GM19468 (cell line): ENCODE data around the gene DDX54.
"Not testable (repeated sequence)": the region's sequence is repeated elsewhere in the genome, so short reads cannot be mapped to it uniquely, and the experiment has no call there.

Source experiments
- ATAC-seq: cut with Tn5 transposase; IDR thresholded peaks from one replicate; pipeline ENCODE4 v1.9.1; 2021; ENCODE audit warnings: mild to moderate bottlenecking, moderate library complexity, moderate number of reproducible peaks; ENCODE audit not compliant: unreplicated experiment; ENCODE audit errors: extremely low read depth

The DDX54 gene

DNA sequence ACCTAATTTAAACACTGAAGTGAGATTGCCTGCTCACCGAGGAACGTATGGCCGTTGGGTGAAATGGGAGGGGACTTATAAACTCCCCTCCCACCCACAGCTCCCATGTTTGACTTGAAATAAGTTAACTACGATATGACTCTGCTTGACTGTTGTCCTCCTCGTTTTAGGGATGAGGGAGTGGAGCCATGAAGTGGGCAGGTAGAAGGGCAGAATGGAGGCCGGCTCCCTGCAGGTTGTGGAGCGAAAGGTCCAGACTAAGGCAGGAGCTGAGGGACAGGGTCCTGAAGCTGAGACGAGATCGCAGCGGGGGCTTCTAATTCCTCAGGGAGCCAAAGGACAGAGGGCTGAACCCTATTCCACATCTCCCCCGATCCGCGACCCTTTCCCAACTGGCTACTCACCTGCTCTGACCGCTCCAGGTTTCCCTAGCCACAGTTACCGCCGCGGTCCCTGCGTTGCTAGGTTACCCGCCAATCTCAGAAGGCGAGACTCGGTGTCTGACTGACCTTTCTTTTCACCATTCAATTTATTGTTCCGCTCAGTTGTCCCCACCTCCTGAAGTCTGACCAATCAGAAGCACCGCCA, 35.4 kb upstream of the DDX54 start:
- ATAC-seq = peak; percentile 84

GRCh38 chr12:113216027-113216426, 30.7 kb upstream of the DDX54 start:
- ATAC-seq = no peak

- ATAC-seq = no peak
Measured at GRCh38 chr12:113214895-113215400, 29.7 kb upstream of the DDX54 start.

GRCh38 chr12:113211160-113211559, 25.9 kb upstream of the DDX54 start:
- no peak for ATAC-seq

- peak; percentile 89 for ATAC-seq
Measured at GRCh38 chr12:113208041-113208934, 23.0 kb upstream of the DDX54 start.

GRCh38 chr12:113207613-113208040, 22.3 kb upstream of the DDX54 start:
- ATAC-seq = no peak

DNA sequence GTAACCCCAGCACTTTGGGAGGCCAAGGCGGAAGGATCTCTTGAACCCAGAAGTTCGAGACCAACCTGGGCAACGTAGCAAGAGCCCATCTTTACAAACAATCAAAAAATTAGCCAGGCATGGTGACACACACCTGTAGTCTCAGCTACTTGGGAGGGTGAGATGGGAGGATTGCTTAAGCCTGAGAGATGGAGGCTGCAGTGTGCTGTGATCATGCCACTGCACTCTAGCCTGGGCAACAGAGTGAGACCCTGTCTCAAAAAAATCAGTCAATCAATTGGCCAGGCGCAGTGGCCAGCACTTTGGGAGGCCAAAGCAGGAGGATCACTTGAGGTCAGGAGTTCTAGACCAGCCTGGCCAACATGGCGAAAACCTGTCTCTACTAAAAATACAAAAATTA, 21.5 kb upstream of the DDX54 start:
- ATAC-seq = not testable (repeated sequence)

DNA sequence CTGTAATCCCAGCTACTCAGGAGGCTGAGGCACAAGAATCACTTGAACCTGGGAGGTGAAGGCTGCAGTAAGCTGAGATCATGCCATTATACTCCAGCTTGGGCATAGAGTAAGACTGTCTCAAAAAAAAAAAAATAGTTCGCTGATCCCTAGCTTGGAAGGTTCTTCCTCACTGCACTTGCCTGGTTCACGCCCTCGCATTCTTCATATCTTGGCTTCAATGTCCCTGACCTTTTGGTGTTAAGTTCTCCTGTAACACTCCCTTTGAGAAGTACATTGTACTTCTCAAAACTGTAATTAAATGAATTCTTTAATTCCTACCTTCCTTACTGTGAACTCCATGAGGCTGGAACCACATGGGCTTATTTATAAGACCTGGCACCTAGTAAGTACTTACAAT, 19.5 kb upstream of the DDX54 start:
- ATAC-seq = no peak

DNA sequence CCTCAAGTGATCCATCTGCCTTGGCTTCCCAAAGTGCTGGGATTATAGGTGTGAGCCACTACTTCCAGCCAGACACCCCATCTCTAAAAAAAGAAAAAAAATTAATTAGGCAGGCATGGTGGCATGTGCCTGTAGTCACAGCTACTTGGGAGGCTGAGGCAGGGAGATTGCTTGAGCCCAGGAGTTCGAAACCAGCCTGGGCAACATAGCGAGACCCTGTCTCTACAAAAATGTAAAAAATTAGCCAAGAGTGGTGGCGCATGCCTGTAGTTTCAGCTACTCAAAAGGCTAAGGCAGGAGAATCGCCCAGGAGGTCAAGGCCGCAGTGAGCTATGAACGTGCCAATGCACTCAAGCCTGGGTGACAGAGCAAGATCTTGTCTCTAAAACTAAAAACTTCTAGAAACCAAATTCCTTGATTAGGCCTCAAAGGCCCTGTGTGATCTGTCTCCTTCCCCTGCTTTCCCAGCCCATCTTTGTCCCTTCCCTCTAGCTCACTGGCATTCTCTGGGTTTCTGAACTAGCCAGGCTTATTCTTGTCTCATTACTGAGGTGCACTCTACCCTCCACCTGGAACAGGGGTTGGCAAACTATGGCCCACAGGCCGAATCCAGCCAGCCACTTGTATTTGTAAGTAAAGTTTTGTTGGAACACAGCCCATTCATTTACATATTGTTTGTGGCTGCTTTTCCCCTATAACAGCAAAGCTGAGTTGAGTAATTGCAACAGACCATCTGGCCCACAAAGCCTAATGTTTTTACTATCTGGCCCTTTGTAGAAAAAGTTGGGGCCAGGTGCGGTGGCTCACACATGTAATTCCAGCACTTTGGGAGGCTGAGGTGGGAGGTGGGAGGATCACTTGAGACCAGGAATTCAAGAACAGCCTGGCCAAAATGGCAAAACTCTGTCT, 18.8 kb upstream of the DDX54 start:
- no peak for ATAC-seq

- ATAC-seq = no peak
Measured at GRCh38 chr12:113202300-113203075, 17.2 kb upstream of the DDX54 start.

GRCh38 chr12:113201187-113202177, 16.2 kb upstream of the DDX54 start:
- ATAC-seq = no peak

- no peak for ATAC-seq
Measured at GRCh38 chr12:113200021-113200797, 14.9 kb upstream of the DDX54 start.

DNA sequence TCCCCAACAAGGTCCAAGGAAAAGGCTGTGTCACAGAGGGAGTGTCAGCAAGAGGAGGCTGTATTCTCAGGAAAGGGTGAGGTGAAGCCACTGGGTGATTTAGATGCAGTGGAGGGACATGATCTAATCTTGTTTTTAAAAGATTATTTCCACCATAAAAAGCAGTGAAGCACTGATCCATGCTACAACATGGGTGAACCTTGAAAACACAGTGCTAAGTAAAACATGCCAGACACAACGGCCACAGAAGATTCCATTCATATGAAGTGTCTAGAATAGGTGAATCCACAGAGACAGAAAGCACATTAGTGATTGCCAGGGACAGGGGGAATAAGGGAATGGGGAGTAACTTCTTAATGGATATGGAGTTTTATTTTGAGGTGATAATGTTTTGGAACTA, 13.0 kb upstream of the DDX54 start:
- no peak for ATAC-seq

DNA sequence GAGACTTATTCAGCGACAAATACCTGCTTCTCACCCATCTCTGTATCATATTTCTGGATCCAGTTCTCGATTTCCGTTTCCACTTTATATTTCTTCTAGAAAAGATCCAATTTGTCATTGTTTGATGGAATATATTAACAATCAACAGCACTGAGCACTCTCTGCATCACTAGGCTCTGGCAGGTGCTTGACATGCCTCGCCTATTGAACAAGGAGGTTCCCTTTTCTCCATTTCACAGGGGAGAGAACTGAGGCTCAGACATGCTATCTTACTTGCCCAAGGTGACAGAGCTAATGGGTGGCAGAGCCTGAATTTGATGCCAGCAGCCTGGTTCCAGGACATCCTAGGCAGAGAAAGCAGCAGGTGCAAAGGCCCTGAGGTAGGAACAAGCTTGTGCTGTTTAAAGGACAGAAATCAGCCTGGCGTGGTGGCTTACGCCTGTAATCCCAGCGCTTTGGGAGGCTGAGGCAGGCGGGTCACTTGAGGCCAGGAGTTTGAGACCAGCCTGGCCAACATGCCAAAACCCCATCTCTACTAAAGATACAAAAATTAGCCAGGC, 12.3 kb upstream of the DDX54 start:
- no peak for ATAC-seq

DNA sequence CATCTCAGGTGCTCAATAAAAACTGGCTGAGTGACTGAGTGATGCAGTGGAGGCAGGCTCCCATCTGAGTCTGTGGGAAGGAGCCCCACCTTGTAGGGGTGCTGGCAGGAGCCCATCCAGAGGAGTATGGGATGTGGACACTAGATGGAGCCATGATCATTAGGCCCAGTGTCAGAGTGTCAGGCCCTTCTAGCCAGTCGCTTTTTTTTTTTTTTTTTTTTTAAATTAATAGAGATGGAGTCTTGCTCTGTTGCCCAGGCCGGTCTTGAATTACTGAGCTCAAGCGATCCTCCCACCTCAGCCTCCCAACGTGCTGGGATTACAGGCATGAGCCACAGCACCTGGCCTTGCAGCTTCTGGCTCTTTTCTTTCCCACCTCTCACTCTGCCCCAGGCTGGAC, 11.7 kb upstream of the DDX54 start:
- ATAC-seq = peak; percentile 71

DNA sequence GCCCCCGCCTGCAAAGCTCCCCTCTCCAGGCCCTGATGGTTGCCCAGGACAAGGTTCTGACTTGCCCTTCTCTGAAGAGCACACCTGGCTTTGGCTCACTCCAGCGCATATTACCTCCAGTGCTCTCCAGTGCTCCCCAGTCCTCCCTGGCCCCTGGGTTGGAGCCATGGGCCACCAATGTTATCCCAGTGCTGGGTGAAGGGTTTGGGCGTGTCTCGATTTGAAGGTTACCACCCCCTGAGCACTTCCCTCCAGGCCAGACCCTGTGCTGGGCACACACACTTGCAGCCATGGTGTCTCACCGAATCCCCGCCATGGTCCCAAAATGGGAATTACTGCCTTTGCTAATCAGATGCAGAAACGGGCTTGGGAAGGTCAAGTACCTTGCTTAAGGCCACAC, 11.3 kb upstream of the DDX54 start:
- ATAC-seq = no peak

DNA sequence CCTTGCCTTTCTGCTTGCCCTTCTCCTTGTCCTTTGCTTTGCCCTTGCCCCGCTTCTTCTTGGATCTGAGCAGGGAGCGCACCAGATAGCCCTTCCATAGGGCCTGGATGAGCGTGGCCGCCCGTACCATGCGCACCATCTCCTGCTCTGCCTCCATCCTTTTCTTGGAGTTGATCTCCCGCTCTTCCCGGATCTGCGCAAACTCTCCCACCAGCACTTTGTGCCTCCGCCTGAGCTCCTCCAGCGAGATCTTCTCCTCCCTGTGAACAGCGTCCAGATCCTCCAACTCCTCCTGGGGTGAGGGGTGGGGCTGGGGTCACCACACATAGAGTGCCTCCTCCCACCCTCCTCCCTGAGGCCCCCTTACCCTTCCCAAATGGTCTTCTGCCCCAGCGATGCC, 10.3 kb upstream of the DDX54 start:
- no peak for ATAC-seq
